SK-N-SH treated with all-trans-retinoic acid at 6 μM for 48 hours (cell line): ENCODE results near the gene SH3BGRL2.

Experiments
- ATAC-seq: fragments of 200-7000 bp; cut with Tn5 transposase; 3 replicates; pipeline ENCODE4 v1.9.1; 2020; ENCODE audit warnings: mild to moderate bottlenecking, moderate library complexity
- ARNTL ChIP-seq: fragments of 450-650 bp; formaldehyde crosslinking; IDR thresholded peaks from 2 replicates; pipeline ENCODE4 v1.5.0; 2020; ENCODE audit warnings: low read depth, mild to moderate bottlenecking, moderate library complexity, borderline replicate concordance
- BACH2 ChIP-seq: fragments of 250-450 bp; sonication (Bioruptor Pico); IDR thresholded peaks from 2 replicates; pipeline ENCODE4 v1.9.0; 2021; ENCODE audit warnings: mild to moderate bottlenecking, borderline replicate concordance
- CREB5 ChIP-seq: fragments of 250-450 bp; sonication (Bioruptor Pico); IDR thresholded peaks from 2 replicates; pipeline ENCODE4 v1.5.1; 2020; ENCODE audit warnings: low read depth, mild to moderate bottlenecking, moderate library complexity
- CSDC2 ChIP-seq: fragments of 250-450 bp; sonication (Bioruptor Pico); IDR thresholded peaks from 2 replicates; pipeline ENCODE4 v1.5.0; 2020; ENCODE audit warnings: mild to moderate bottlenecking, moderate library complexity
- CSRNP3 ChIP-seq: fragments of 250-450 bp; sonication (Bioruptor Pico); IDR thresholded peaks from 2 replicates; pipeline ENCODE4 v1.5.1; 2021; ENCODE audit warnings: mild to moderate bottlenecking, moderate library complexity
- GLIS3 ChIP-seq: fragments of 250-450 bp; sonication (Bioruptor Pico); IDR thresholded peaks from 2 replicates; pipeline ENCODE4 v1.5.0; 2020; ENCODE audit warnings: mild to moderate bottlenecking, moderate library complexity
- OSR1 ChIP-seq: fragments of 250-450 bp; sonication (Bioruptor Pico); IDR thresholded peaks from 2 replicates; pipeline ENCODE4 v1.8.0; 2022; ENCODE audit warnings: moderate library complexity, mild to moderate bottlenecking, inconsistent platforms
- RARB ChIP-seq: fragments of 250-450 bp; sonication (Bioruptor Pico); IDR thresholded peaks from 2 replicates; pipeline ENCODE4 v1.8.0; 2021; ENCODE audit warnings: mild to moderate bottlenecking, moderate library complexity
- SNAI2 ChIP-seq: fragments of 250-450 bp; sonication (Bioruptor Pico); IDR thresholded peaks from 2 replicates; pipeline ENCODE4 v1.5.0; 2020; ENCODE audit warnings: mild to moderate bottlenecking, moderate library complexity
- TCF4 ChIP-seq: fragments of 250-450 bp; sonication (Bioruptor Pico); IDR thresholded peaks from 2 replicates; pipeline ENCODE4 v1.8.0; 2021; ENCODE audit warnings: mild to moderate bottlenecking, moderate library complexity, borderline replicate concordance
- ZC3H10 ChIP-seq: fragments of 250-450 bp; sonication (Bioruptor Pico); IDR thresholded peaks from 2 replicates; pipeline ENCODE4 v1.5.1; 2021; ENCODE audit warnings: mild to moderate bottlenecking, moderate library complexity
- ZFP3 ChIP-seq: fragments of 250-450 bp; sonication (Bioruptor Pico); IDR thresholded peaks from 2 replicates; pipeline ENCODE4 v1.5.0; 2020; ENCODE audit warnings: mild to moderate bottlenecking, moderate library complexity
- ZFP30 ChIP-seq: fragments of 450-650 bp; formaldehyde crosslinking; IDR thresholded peaks from 2 replicates; pipeline ENCODE4 v1.5.0; 2022; ENCODE audit warnings: mild to moderate bottlenecking, moderate library complexity
- ZNF565 ChIP-seq: fragments of 450-650 bp; formaldehyde crosslinking; conservative IDR thresholded peaks from 2 replicates; pipeline ENCODE4 v1.5.0; 2020; ENCODE audit warnings: low read depth, mild to moderate bottlenecking, moderate library complexity
- ZNF8 ChIP-seq: fragments of 450-650 bp; formaldehyde crosslinking; IDR thresholded peaks from 2 replicates; pipeline ENCODE4 v1.5.0; 2020; ENCODE audit warnings: mild to moderate bottlenecking, moderate library complexity
- TF ChIP-seq, protein P1 (sequence below): fragments of 250-450 bp; sonication (Bioruptor Pico); IDR thresholded peaks from 2 replicates; pipeline ENCODE4 v1.5.0; 2020; ENCODE audit warnings: mild to moderate bottlenecking, moderate library complexity
- TF ChIP-seq, protein P2 (sequence below): fragments of 250-450 bp; sonication (Bioruptor Pico); IDR thresholded peaks from 2 replicates; pipeline ENCODE4 v1.8.0; 2020; ENCODE audit warnings: mild to moderate bottlenecking, moderate library complexity, borderline replicate concordance
- TF ChIP-seq, protein P3 (sequence below): fragments of 250-450 bp; sonication (Bioruptor Pico); IDR thresholded peaks from 2 replicates; pipeline ENCODE4 v1.8.0; 2021; ENCODE audit warnings: low read depth, mild to moderate bottlenecking, moderate library complexity, borderline replicate concordance

The SH3BGRL2 gene

GRCh38 chr6:79733388-79733787 is 102.3 kb downstream of the SH3BGRL2 start:
- TF ChIP-seq, protein P1, sequence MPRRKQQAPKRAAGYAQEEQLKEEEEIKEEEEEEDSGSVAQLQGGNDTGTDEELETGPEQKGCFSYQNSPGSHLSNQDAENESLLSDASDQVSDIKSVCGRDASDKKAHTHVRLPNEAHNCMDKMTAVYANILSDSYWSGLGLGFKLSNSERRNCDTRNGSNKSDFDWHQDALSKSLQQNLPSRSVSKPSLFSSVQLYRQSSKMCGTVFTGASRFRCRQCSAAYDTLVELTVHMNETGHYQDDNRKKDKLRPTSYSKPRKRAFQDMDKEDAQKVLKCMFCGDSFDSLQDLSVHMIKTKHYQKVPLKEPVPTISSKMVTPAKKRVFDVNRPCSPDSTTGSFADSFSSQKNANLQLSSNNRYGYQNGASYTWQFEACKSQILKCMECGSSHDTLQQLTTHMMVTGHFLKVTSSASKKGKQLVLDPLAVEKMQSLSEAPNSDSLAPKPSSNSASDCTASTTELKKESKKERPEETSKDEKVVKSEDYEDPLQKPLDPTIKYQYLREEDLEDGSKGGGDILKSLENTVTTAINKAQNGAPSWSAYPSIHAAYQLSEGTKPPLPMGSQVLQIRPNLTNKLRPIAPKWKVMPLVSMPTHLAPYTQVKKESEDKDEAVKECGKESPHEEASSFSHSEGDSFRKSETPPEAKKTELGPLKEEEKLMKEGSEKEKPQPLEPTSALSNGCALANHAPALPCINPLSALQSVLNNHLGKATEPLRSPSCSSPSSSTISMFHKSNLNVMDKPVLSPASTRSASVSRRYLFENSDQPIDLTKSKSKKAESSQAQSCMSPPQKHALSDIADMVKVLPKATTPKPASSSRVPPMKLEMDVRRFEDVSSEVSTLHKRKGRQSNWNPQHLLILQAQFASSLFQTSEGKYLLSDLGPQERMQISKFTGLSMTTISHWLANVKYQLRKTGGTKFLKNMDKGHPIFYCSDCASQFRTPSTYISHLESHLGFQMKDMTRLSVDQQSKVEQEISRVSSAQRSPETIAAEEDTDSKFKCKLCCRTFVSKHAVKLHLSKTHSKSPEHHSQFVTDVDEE (CRISPR knock-in tag): no peak
- TF ChIP-seq, protein P2, sequence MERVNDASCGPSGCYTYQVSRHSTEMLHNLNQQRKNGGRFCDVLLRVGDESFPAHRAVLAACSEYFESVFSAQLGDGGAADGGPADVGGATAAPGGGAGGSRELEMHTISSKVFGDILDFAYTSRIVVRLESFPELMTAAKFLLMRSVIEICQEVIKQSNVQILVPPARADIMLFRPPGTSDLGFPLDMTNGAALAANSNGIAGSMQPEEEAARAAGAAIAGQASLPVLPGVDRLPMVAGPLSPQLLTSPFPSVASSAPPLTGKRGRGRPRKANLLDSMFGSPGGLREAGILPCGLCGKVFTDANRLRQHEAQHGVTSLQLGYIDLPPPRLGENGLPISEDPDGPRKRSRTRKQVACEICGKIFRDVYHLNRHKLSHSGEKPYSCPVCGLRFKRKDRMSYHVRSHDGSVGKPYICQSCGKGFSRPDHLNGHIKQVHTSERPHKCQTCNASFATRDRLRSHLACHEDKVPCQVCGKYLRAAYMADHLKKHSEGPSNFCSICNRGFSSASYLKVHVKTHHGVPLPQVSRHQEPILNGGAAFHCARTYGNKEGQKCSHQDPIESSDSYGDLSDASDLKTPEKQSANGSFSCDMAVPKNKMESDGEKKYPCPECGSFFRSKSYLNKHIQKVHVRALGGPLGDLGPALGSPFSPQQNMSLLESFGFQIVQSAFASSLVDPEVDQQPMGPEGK (CRISPR knock-in tag): no peak
- TF ChIP-seq GLIS3 (CRISPR knock-in tag) (no peak), TCF4 (CRISPR knock-in tag) (no peak), CSDC2 (CRISPR knock-in tag) (no peak), ZNF565 (CRISPR knock-in tag) (no peak), ARNTL (CRISPR knock-in tag) (no peak), CREB5 (CRISPR knock-in tag) (no peak), RARB (no peak), OSR1 (CRISPR knock-in tag) (no peak), ZFP3 (no peak), BACH2 (no peak)
- no peak for ATAC-seq

GRCh38 chr6:79734374-79734773 is 103.2 kb downstream of the SH3BGRL2 start:
- ATAC-seq: no peak
- no peak for TF ChIP-seq CREB5 (CRISPR knock-in tag)
- TF ChIP-seq, protein P3, sequence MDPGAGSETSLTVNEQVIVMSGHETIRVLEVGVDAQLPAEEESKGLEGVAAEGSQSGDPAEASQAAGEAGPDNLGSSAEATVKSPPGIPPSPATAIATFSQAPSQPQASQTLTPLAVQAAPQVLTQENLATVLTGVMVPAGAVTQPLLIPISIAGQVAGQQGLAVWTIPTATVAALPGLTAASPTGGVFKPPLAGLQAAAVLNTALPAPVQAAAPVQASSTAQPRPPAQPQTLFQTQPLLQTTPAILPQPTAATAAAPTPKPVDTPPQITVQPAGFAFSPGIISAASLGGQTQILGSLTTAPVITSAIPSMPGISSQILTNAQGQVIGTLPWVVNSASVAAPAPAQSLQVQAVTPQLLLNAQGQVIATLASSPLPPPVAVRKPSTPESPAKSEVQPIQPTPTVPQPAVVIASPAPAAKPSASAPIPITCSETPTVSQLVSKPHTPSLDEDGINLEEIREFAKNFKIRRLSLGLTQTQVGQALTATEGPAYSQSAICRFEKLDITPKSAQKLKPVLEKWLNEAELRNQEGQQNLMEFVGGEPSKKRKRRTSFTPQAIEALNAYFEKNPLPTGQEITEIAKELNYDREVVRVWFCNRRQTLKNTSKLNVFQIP (CRISPR knock-in tag): no peak
- TF ChIP-seq, protein P1 (CRISPR knock-in tag): no peak
- no peak for TF ChIP-seq RARB
- no peak for TF ChIP-seq ZC3H10 (CRISPR knock-in tag)
- TF ChIP-seq SNAI2 (CRISPR knock-in tag): no peak
- TF ChIP-seq OSR1 (CRISPR knock-in tag): no peak
- no peak for TF ChIP-seq ZFP30
- TF ChIP-seq, protein P2 (CRISPR knock-in tag): no peak
- TF ChIP-seq ZFP3: no peak
- no peak for TF ChIP-seq GLIS3 (CRISPR knock-in tag)
- TF ChIP-seq ZNF565 (CRISPR knock-in tag): no peak
- TF ChIP-seq CSRNP3: no peak
- TF ChIP-seq ARNTL (CRISPR knock-in tag): no peak
- no peak for TF ChIP-seq CSDC2 (CRISPR knock-in tag)
- TF ChIP-seq ZNF8 (CRISPR knock-in tag): no peak
